ENCODE data around the gene TMIGD3.

DNA sequence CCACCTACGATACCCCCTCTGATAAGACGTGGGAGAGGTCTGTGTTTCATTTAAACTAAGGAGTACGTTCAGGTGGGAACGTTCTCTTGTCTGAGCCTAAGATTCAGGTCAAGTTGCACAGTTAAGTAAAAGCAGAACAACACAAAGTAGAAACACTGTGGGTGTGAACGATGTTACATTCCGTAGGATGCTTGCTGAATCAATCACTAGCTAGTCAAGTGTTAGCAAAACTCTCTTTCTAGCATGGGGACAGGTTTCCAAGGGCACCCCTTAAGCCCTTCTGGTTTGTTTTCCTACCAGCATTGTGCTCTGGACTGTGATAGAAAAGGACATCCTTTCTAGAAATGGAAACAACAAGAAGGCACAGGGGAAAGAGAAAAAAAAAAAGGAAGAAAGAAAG is 16.3 kb downstream of the TMIGD3 start:
- TF ChIP-seq, protein P1, sequence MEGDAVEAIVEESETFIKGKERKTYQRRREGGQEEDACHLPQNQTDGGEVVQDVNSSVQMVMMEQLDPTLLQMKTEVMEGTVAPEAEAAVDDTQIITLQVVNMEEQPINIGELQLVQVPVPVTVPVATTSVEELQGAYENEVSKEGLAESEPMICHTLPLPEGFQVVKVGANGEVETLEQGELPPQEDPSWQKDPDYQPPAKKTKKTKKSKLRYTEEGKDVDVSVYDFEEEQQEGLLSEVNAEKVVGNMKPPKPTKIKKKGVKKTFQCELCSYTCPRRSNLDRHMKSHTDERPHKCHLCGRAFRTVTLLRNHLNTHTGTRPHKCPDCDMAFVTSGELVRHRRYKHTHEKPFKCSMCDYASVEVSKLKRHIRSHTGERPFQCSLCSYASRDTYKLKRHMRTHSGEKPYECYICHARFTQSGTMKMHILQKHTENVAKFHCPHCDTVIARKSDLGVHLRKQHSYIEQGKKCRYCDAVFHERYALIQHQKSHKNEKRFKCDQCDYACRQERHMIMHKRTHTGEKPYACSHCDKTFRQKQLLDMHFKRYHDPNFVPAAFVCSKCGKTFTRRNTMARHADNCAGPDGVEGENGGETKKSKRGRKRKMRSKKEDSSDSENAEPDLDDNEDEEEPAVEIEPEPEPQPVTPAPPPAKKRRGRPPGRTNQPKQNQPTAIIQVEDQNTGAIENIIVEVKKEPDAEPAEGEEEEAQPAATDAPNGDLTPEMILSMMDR (tag by site-specific recombination; IDR thresholded peaks at IDR 0.05): no peak
- TF ChIP-seq, protein P2, sequence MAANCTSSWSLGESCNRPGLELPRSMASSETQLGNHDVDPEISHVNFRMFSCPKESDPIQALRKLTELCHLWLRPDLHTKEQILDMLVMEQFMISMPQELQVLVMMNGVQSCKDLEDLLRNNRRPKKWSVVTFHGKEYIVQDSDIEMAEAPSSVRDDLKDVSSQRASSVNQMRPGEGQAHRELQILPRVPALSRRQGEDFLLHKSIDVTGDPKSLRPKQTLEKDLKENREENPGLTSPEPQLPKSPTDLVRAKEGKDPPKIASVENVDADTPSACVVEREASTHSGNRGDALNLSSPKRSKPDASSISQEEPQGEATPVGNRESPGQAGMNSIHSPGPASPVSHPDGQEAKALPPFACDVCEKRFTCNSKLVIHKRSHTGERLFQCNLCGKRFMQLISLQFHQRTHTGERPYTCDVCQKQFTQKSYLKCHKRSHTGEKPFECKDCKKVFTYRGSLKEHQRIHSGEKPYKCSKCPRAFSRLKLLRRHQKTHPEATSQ (tag by site-specific recombination; IDR thresholded peaks at IDR 0.05): no peak
- TF ChIP-seq, protein P3, sequence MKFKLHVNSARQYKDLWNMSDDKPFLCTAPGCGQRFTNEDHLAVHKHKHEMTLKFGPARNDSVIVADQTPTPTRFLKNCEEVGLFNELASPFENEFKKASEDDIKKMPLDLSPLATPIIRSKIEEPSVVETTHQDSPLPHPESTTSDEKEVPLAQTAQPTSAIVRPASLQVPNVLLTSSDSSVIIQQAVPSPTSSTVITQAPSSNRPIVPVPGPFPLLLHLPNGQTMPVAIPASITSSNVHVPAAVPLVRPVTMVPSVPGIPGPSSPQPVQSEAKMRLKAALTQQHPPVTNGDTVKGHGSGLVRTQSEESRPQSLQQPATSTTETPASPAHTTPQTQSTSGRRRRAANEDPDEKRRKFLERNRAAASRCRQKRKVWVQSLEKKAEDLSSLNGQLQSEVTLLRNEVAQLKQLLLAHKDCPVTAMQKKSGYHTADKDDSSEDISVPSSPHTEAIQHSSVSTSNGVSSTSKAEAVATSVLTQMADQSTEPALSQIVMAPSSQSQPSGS (tag by site-specific recombination; IDR thresholded peaks at IDR 0.05; ENCODE audit: low read depth): no peak
- no peak for TF ChIP-seq ZNF146 (tag by site-specific recombination; IDR thresholded peaks at IDR 0.05)

Measured in HEK293 (cell line).